Neural cell (in vitro differentiated cells): ENCODE measurements around the gene RYR3.

Experiments
- CTCF ChIP-seq: fragments of 450-650 bp; IDR thresholded peaks from 2 replicates; pipeline ENCODE4 v1.5.1; 2014; ENCODE audit warnings: antibody characterized with exemption, mild to moderate bottlenecking, moderate library complexity; ENCODE audit not compliant: poor library complexity, severe bottlenecking
- EZH2 ChIP-seq: fragments of 200-600, 300-800 bp; shearing (Covaris generic), sonication (generic); IDR thresholded peaks from 2 replicates; pipeline ENCODE4 v1.6.1; 2014; ENCODE audit warnings: antibody characterized with exemption, low read length, borderline replicate concordance, mild to moderate bottlenecking; ENCODE audit not compliant: insufficient read depth, poor library complexity, severe bottlenecking
- TAF1 ChIP-seq: IDR thresholded peaks from 2 replicates; pipeline ENCODE4 v1.6.1; 2012; ENCODE audit warnings: low read depth

- TF ChIP-seq EZH2 (no peak), CTCF (no peak), TAF1 (no peak)
These were observed 31.1 kb upstream of the RYR3 start for GRCh38 chr15:33279613-33280205.
